PFSK-1 (cell line): ENCODE measurements around the gene SLC22A23.

Source experiments
- FOXP2 ChIP-seq: optimal IDR thresholded peaks from 2 replicates; pipeline ENCODE3; 2011; ENCODE audit warnings: borderline replicate concordance, control low read depth, inconsistent platforms; ENCODE audit not compliant: insufficient read depth; ENCODE audit errors: extremely low read length, extremely low read depth
- POLR2AphosphoS5 ChIP-seq: IDR thresholded peaks from 2 replicates; pipeline ENCODE4 v1.6.1; 2012; ENCODE audit warnings: low read depth, mild to moderate bottlenecking, control low read depth, low read length, moderate library complexity
- REST ChIP-seq, 2 experiments: IDR thresholded peaks; 2 replicates each; pipeline versions ENCODE4 v1.6.1 to v1.8.0; 2011 to 2012; ENCODE audit warnings: low read depth in 2 of 2, low read length in 2 of 2, control low read depth in 1 of 2, inconsistent platforms in 1 of 2, mild to moderate bottlenecking in 1 of 2, moderate library complexity in 1 of 2; ENCODE audit not compliant: insufficient read depth in 1 of 2
- SIN3A ChIP-seq: IDR thresholded peaks from 2 replicates; pipeline ENCODE4 v1.6.1; 2012; ENCODE audit warnings: mild to moderate bottlenecking, low read length, moderate library complexity, borderline replicate concordance; ENCODE audit not compliant: insufficient read depth
- TAF1 ChIP-seq: IDR thresholded peaks from 2 replicates; pipeline ENCODE4 v1.6.1; 2012; ENCODE audit warnings: low read length, control low read depth, borderline replicate concordance; ENCODE audit not compliant: insufficient read depth

SLC22A23 gene

GRCh38 chr6:3451498-3451897 is 5.4 kb downstream of the SLC22A23 start:
- TF ChIP-seq POLR2AphosphoS5: no peak
- no peak for TF ChIP-seq SIN3A
- no peak for TF ChIP-seq FOXP2
- no peak for TF ChIP-seq TAF1
- TF ChIP-seq REST (IDR thresholded peaks at IDR 0.05; ENCODE audit: insufficient read depth in 1 of 2, low read depth in 2 of 2, low read length in 2 of 2): no peak

GRCh38 chr6:3450888-3451287 is 6.0 kb downstream of the SLC22A23 start:
- TF ChIP-seq FOXP2: no peak
- TF ChIP-seq POLR2AphosphoS5: no peak
- no peak for TF ChIP-seq TAF1
- TF ChIP-seq REST (IDR thresholded peaks at IDR 0.05; ENCODE audit: insufficient read depth in 1 of 2, low read depth in 2 of 2, low read length in 2 of 2): no peak
- TF ChIP-seq SIN3A: no peak

DNA sequence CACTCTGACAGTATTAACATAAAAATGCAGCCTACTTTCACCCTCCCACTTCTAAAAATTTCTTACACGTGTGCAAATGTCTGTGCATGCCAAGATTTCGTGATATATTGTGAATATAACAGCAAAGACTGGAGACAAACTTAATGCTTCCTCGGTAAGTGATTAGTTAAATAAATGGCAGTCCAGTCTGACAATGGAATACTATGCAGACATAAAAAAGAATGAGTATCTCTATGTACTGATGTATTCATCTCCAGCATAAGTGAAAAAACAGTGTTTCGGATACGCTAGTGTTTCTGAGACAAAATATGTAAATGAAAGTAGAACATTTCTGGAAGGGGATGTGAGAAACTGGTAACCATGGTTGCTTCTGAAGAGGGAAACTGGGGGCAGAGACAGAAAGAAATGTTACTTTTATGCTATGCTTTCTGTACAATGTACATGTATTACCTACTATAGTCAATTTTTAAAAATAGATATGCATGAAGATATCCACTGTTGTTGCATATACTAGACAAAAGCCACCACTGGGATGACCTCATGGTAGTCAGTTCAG is 7.0 kb downstream of the SLC22A23 start:
- TF ChIP-seq SIN3A (no peak), POLR2AphosphoS5 (no peak), REST (IDR thresholded peaks at IDR 0.05; ENCODE audit: insufficient read depth in 1 of 2, low read depth in 2 of 2, low read length in 2 of 2) (no peak), FOXP2 (no peak), TAF1 (no peak)

GRCh38 chr6:3449321-3449720 is 7.5 kb downstream of the SLC22A23 start:
- TF ChIP-seq FOXP2: no peak

DNA sequence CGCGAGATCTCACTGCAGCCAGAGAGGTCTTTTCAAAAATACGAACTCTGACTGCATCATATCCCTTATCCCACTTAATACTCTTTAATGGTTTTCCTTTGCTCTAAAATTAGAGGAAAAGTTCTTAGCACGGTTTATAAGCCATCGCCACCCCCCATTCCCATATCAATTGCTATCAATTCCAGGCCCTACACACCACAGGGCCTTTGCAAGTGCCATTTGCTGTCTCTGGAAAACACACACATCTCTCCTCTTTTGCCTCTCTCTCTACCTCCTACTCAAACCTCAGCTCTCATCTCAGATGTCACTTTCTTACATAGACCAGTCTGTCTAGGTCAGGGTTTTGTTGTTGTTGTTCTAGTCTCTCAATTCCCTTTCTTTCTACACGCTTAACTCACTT is 9.8 kb downstream of the SLC22A23 start:
- TF ChIP-seq FOXP2: no peak
- TF ChIP-seq REST (IDR thresholded peaks at IDR 0.05; ENCODE audit: insufficient read depth in 1 of 2, low read depth in 2 of 2, low read length in 2 of 2): no peak
- no peak for TF ChIP-seq TAF1
